ENCODE results near the gene RDM1.

Gene RDM1

DNA sequence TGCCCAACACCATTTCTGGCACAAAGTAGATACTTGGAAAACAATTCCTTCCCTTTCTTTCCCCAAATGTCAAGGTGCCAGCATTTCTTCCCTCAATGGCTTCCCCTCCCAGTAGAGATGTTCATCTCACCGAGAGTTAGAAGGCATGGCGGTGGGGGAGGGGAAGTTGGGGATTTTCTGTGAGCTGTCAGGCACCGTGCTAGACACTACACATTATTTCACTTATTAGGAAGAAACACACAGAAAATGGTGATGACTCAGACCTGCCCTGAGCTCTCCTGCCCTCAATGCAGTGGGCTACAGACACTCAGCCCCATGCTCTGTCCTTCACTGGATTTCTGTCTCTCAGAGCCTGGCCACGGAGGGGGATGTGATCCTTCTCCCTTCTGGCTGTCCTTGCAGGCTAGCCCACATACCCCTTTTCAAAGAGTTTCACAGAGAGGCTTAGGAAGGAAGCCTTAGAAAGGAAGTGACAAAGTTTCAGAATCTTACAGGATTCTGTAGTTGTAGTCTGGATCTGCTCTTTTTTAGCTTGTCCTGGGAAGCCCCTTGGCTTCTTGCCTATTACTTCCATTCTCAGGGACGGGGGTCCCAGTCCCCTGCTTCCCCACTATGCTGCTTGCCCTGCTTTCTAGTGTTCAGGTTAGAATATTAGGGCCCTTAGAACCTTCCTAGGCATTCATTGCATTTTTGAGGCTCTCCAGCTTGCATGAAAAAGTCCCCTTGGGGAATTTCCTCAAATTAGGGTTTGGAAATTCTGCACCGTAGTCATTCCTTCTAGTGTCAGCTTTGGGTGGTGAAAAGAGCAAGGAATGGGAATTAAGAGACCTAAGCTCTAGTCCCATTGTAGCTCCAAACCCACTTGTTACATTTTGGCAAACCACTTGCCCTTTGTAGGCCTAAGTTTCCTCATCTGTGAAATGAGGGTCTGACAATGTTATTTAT is 38.2 kb downstream of the RDM1 start:
- H3K9me3 ChIP-seq (ENCODE audit: insufficient read depth, low read length): no peaks in the 10 kb centered on the region
- H3K9ac ChIP-seq (ENCODE audit: low read length): no peak overlapping the region
- H3K4me3 ChIP-seq (ENCODE audit: insufficient read depth, low read length, poor library complexity, severe bottlenecking): no peak overlapping the region
- H3K9me2 ChIP-seq (replicated peaks; ENCODE audit: insufficient read depth, low read length): no peaks in the 10 kb centered on the region
- no peak overlapping the region for H2AFZ ChIP-seq (ENCODE audit: low read depth, low read length, severe bottlenecking)
- no peaks in the 10 kb centered on the region for H3K27me3 ChIP-seq (ENCODE audit: low read length)
- TF ChIP-seq, protein P1, sequence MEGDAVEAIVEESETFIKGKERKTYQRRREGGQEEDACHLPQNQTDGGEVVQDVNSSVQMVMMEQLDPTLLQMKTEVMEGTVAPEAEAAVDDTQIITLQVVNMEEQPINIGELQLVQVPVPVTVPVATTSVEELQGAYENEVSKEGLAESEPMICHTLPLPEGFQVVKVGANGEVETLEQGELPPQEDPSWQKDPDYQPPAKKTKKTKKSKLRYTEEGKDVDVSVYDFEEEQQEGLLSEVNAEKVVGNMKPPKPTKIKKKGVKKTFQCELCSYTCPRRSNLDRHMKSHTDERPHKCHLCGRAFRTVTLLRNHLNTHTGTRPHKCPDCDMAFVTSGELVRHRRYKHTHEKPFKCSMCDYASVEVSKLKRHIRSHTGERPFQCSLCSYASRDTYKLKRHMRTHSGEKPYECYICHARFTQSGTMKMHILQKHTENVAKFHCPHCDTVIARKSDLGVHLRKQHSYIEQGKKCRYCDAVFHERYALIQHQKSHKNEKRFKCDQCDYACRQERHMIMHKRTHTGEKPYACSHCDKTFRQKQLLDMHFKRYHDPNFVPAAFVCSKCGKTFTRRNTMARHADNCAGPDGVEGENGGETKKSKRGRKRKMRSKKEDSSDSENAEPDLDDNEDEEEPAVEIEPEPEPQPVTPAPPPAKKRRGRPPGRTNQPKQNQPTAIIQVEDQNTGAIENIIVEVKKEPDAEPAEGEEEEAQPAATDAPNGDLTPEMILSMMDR (IDR thresholded peaks at IDR 0.05; ENCODE audit: insufficient read depth, low read length, poor library complexity, severe bottlenecking): no peak
- no peak for TF ChIP-seq EZH2phosphoT487 (conservative IDR thresholded peaks at IDR 0.05; ENCODE audit: low read length)
- H4K20me1 ChIP-seq (ENCODE audit: low read depth, low read length): no peaks in the 10 kb centered on the region
- H3K79me2 ChIP-seq (ENCODE audit: insufficient read depth, low read length): no peaks in the 10 kb centered on the region
- no peaks in the 10 kb centered on the region for H3F3A ChIP-seq (ENCODE audit: insufficient read depth)
- H3K27ac ChIP-seq (ENCODE audit: low read depth, low read length): no peak overlapping the region
- no peaks in the 10 kb centered on the region for H3K36me3 ChIP-seq (ENCODE audit: low read length)
- H3K4me2 ChIP-seq (ENCODE audit: low read depth, low read length, poor library complexity, severe bottlenecking): no peak overlapping the region

DNA sequence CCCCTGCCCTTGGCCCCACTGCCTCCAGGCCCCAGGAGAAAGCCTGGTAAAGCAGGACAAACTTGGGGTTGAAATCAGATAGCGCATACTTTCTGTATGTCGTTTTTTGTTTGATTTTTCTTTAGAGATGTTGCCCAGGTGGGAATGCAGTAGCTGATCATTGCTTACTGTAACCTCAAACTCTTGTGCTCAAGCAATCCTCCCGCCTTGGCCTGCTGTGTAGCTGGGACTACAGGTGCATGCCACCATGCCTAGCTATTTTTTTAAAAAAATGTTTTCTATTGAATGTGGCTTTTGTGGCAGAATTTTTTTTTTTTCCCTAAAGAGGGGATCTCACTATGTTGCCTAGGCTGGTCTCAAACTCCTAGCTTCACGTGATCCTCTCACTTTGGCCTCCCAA is 39.3 kb downstream of the RDM1 start:
- Histone ChIP-seq H3K27me3 (ENCODE audit: low read length) (no peaks in the 10 kb centered on the region), H3K79me2 (ENCODE audit: insufficient read depth, low read length) (no peaks in the 10 kb centered on the region), H3F3A (ENCODE audit: insufficient read depth) (no peaks in the 10 kb centered on the region), H3K4me2 (ENCODE audit: low read depth, low read length, poor library complexity, severe bottlenecking) (no peak overlapping the region), H3K36me3 (ENCODE audit: low read length) (no peaks in the 10 kb centered on the region), H3K27ac (ENCODE audit: low read depth, low read length) (no peak overlapping the region), H4K20me1 (ENCODE audit: low read depth, low read length) (no peaks in the 10 kb centered on the region), H3K9ac (ENCODE audit: low read length) (no peak overlapping the region), H3K9me2 (replicated peaks; ENCODE audit: insufficient read depth, low read length) (no peaks in the 10 kb centered on the region), H3K9me3 (ENCODE audit: insufficient read depth, low read length) (no peaks in the 10 kb centered on the region), H3K4me3 (ENCODE audit: insufficient read depth, low read length, poor library complexity, severe bottlenecking) (no peak overlapping the region), H2AFZ (ENCODE audit: low read depth, low read length, severe bottlenecking) (no peak overlapping the region)
- TF ChIP-seq, protein P1 (IDR thresholded peaks at IDR 0.05; ENCODE audit: insufficient read depth, low read length, poor library complexity, severe bottlenecking): no peak
- TF ChIP-seq EZH2phosphoT487 (conservative IDR thresholded peaks at IDR 0.05; ENCODE audit: low read length): no peak

DNA sequence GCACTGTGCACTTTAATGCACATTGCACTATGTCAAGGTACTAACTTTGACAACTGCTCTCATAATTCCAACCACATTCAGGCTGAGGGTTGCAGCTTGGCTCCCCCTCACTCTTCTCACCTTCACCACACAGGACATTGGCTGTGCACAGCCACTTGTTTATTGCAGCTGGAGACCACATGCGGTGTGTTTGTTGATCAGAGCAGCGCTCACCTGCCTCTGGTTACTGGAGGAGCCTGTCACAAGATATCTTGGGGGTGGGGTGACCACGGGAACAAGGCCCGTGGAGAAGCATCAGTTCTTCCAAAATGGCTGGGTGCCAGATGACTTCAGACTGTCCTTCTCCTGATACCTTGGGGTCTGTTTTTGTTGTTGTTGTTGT is 39.8 kb downstream of the RDM1 start:
- Histone ChIP-seq H3K9me3 (ENCODE audit: insufficient read depth, low read length) (no peaks in the 10 kb centered on the region), H3F3A (ENCODE audit: insufficient read depth) (no peaks in the 10 kb centered on the region), H3K27me3 (ENCODE audit: low read length) (no peaks in the 10 kb centered on the region), H3K27ac (ENCODE audit: low read depth, low read length) (no peak overlapping the region), H3K4me3 (ENCODE audit: insufficient read depth, low read length, poor library complexity, severe bottlenecking) (no peak overlapping the region), H3K9ac (ENCODE audit: low read length) (no peak overlapping the region), H4K20me1 (ENCODE audit: low read depth, low read length) (no peaks in the 10 kb centered on the region), H3K79me2 (ENCODE audit: insufficient read depth, low read length) (no peaks in the 10 kb centered on the region), H3K9me2 (replicated peaks; ENCODE audit: insufficient read depth, low read length) (no peaks in the 10 kb centered on the region), H3K36me3 (ENCODE audit: low read length) (no peaks in the 10 kb centered on the region), H3K4me2 (ENCODE audit: low read depth, low read length, poor library complexity, severe bottlenecking) (no peak overlapping the region), H2AFZ (ENCODE audit: low read depth, low read length, severe bottlenecking) (no peak overlapping the region)
- TF ChIP-seq, protein P1 (IDR thresholded peaks at IDR 0.05; ENCODE audit: insufficient read depth, low read length, poor library complexity, severe bottlenecking): no peak
- TF ChIP-seq EZH2phosphoT487 (conservative IDR thresholded peaks at IDR 0.05; ENCODE audit: low read length): no peak

All from SU-DHL-6 (cell line).